Activated CD4-positive, alpha-beta T cell treated with anti-CD3 and anti-CD28 coated beads, Interleukin-2, amount 50 U/mL, for 24 hours (primary cell): ENCODE measurements around the gene NPRL2.
A peak's percentile ranks its signal among the peaks of the same experiment; 100 is the strongest.

ENCODE experiments used
- DNase-seq, 2 donors: peaks; one replicate each; pipeline ENCODE4 v3.0.0-alpha.2; 2020; ENCODE audit warnings: low read depth in 1 of 2, low spot score in 1 of 2

NPRL2 gene

GRCh38 chr3:50351323-50351697, 735 bp upstream of the NPRL2 start:
- no peak for DNase-seq

- no peak for DNase-seq
Measured at GRCh38 chr3:50350213-50350526, 405 bp downstream of the NPRL2 start.

DNA sequence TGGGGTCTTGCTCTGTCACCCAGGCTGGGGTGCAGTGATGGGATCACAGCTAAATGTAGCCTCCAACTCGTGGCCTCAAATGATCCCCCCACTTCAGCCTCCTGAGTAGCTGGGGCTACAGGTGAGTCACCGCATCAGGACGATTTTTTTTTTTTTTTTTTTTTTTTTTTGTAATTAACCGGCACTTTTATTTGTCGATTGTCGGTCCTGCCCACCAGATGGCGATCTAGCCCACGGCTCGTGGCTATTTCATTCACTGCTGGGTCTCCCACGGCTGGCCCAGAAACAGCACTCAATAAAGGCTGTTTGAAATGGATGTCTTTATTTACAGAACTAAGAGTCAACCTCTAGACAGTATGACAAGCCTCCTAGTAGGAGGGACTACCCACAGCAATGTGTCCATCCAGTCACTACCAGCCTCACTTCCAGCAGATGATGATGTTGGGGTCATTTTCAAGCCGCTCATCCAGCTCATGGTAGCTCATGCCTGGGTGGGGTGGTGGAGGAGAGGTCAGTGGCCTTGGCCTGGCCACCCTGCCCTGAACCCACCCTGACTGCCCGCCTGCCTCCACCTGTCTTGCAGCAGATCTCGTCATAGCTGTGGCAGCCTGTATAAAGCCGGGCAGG, 3.3 kb downstream of the NPRL2 start:
- DNase-seq: peak; percentile 47 to 65

DNA sequence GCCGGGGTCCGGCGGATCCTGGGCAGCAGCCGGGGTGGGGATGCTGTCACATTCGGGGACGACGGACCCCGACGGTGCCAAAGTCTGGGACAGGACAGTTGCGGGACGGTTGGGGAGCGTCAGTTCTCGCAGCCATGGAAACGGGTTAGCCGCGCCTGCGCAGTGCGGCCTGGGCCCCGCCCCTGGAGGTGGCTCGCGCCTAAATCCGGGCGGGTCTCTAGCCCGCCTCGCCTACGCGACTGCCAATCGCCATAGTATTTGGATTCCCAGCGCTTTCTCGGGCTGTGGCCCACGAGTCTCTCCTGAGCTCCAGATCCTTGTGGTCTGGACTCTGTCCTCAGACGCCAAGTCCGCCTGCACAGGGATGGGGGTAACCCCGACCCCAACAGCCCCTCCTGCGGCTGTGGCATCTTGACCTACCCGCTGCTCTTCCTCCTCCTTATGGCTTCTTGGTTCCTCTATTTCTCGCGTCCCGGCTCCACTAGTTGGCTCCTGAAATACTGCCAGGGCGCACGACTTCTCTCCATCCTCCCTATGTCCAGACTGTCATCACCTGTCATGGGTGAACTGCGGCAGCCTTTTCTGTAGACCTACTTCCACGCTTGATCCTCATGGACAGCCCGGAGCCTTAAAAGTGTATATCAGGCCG, 4.9 kb downstream of the NPRL2 start, which contains the start of gene ZMYND10:
Gene ZMYND10, minus strand, starts transcription at position 147 of the 649 bp plus-strand sequence. CDS start 153 bp downstream, outside the sequence.
- peak; percentile 52 to 57 for DNase-seq

- DNase-seq: no peak
Measured at GRCh38 chr3:50345008-50345407, 5.6 kb downstream of the NPRL2 start.

GRCh38 chr3:50342813-50343633, 7.6 kb downstream of the NPRL2 start:
- no peak for DNase-seq

DNA sequence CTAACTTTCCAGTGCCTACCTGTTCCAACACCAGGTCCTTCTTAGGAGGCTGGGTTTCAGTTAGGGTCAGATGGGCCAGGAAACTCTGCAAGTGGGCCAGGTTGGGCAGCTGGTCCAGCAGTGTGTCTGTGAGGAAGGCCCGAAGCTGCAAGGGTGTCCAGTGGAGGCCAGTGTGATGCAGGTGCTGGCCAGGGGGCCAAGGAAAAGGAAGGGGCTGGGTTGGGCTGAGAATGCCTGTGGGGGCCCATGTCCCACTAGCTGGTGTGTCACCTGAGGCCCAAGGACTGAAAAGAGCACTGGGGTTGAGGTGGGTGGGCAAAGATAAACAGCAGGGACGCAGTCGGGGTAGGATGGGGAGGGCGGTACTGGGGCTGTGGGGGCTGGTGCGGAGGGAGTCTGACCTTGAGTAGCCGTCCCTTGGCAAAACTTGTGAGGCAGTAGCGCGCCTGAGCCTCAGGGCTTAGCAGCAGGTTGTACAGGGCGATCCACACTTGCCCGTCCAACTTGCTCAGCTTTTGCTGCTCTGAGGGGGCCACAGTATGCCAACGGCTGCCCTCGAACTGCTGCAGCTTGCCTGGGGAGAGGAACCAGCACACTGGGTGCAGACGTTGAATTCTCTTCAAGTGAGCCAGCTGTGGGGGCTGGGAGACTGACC, 8.5 kb downstream of the NPRL2 start:
- no peak for DNase-seq

DNA sequence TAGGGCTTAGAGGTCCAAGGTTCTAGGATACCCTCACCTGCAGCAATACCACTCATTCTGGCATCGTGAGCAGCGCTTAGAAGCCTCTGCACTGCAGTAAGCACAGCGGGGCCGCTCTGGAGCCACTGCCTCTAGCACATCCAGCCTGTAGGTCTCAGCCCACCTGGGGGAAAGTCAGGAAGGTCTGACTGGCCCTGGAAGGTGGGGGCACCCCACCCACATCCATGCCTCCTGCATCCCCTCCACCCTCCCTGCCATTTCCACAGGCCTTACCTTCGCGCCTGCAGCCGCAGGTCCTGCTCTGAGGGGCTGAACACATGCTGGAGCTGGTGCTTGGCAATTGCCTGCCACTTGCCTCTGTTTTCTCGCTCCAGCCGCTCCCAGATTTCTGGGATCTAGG, 9.0 kb downstream of the NPRL2 start:
- DNase-seq: no peak

GRCh38 chr3:50340448-50341329, 9.9 kb downstream of the NPRL2 start, which contains the start of gene RASSF1:
Gene RASSF1 (minus strand): TSS chr3:50340836. CDS start chr3:50340805, 31 bp downstream.
- peak in 1 of 2 donors; percentile 36 for DNase-seq

DNA sequence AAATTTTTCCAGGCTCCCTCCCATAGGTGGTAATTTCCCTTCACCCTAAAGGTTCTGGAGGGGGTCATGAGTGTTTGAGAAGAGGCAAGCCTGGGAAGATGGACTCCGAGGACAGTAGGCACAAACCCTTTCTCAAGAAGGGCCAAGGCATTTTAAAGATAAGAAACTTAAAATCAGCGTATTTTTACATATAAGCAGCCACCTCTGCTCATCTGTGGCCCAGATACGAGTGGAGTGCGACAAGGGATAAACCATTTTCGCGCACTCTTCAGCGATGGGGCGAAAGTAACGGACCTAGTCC, 10.5 kb downstream of the NPRL2 start:
- no peak for DNase-seq

- DNase-seq: no peak
Measured at GRCh38 chr3:50339485-50340146, 11.0 kb downstream of the NPRL2 start.

- DNase-seq: no peak
Measured at GRCh38 chr3:50338965-50339364, 11.6 kb downstream of the NPRL2 start.

DNA sequence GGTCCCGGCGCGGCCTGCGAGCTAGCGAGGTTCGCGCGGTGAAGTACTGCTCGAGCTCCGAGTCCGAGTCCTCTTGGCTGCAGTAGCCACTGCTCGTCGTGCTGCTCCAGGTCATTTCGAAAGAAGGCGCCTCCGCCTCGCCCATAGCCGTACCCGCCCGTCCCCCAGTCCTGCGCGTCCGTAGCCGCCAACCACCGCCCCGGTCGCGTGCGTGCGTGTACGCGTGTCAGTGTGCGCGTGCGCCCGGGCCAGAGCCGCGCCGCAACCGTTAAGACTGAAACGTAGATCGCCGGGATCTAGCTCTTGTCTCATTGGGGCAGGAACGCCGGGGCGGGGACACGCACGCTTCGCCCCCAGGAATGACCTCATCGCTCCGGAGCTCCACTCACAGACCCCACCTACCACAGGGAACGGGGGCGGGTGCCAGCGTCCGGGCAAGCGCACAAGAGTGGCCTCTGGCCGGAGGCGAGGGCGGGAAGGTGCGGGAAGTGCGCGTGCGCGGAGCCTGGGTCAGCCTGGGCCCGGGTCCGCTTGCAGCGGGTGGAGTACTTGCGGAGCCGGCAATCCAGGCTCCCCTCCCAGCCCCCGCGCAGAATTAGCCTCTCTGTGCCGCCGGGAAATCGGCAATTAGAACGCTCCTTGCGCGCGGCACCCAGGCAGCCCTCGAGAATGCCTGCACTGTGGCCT, 13.3 kb downstream of the NPRL2 start:
- DNase-seq: peak; percentile 88 to 94

DNA sequence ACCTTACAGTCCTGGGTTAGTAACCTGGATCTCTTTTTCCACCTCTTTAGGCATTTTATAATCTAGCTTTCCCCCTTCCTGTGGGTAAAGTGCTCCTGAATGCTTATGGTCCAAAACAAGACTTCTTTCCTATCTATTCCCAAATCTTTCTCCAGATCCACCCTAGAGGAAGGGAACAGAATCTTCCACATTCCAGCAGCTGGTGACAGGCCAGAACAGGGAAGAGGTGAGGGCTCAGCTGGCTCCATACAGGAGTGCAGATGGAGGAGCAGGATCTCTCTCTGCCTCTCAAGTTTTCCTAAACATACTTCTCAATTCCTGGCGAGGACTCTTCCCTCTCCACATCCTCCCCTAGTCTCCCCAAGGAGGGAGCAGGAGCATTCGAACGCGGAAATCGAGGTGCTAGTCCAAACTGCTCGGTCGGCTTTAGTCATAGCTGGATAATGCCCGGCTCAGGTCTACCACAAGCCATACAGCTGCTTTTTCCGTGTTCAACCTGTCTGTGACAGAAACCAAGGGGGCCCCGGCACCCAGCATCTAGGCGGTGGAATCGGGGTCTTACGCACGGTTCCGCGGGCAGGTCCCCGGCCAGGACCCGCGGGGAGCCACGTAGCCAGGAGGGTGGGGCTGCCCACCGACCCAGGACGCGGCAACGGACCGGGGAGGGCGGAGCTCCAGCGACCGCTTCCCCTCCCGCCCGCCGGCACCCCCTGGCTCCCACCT, 14.0 kb downstream of the NPRL2 start:
- DNase-seq: peak in 1 of 2 donors; percentile 40

DNA sequence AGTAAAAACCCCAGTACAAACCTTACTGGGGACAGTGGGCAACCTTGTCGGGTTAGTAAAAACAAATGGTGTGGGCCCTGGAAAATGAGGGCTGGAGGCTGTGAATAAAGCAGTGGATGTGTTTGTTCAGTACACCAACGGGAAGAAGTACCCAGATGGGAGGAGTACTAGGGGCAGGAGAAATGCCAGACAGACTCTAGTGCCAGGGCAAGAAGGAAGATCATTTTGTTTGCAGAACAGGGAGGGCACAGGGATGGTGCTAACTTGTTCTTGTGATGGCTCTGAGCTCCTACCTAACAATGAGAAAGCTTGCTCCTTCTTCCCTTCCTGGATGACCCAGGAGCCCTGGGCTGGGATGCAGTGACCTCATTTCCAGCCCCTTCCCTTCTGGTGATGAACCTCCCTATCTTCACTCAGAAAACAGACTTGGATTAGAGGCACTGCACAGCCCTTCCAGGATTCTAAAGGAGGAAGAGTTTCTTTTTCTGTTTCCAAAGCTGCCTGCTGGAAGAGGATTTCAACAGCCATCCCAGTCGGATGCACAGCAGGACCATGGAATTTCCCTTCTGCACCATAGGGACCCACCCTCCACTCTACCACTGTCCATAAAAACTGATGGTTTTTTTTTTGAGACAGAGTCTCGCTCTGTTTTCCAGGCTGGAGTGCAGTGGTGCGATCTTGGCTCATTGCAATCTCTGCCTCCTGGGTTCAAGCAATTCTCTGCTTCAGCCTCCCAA, 16.1 kb downstream of the NPRL2 start:
- no peak for DNase-seq

DNA sequence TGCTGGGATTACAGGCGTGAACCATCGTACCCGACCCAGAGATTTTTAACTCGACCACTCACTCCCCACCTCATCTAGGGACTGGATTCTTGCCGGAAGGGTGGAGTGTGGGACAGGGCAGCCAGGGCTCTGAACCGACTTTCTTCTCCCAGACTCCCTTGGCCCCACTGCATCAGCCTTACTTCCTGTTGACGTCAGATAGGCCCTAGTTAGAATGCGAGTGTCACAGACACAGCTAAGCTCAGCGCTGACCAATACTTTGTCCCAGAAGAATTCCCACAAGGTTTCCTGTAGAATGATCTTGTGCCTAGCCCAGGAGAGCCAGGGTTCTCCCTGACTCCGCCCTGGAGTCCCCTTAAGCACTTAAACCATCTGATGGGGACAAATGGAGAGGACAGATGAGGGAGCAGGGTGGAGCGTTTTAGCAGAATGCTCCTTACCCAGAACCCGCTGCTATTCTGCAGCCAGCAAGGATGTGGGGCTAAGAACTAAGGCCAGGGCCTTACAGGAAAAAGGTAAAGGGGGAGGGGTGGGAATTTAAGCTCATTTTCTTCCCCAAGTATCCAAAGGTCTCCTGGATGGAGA, 16.7 kb downstream of the NPRL2 start:
- no peak for DNase-seq

DNA sequence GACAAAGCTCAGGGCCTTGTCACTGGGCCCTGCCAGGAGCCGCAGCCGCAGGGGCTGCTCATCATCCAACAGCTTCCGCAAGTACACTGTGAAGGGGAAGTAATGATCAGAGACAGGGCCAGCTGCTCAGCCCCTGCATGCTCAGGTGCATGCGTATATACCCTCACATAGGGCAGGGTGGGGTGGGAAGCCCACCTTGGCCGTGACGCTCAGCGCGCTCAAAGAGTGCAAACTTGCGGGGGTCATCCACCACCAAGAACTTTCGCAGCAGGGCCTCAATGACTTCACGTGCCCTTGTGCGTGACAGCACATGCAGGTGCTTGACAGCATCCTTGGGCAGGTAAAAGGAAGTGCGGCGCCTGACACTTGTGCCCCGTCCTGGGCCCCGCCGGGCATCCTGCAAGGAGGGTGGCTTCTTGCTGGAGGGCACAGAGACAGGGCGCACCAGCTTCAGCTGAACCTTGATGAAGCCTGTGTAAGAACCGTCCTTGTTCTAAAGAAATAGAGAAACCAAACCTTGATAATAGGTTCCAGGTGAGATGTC, 19.1 kb downstream of the NPRL2 start:
- no peak for DNase-seq

- no peak for DNase-seq
Measured at GRCh38 chr3:50330330-50330729, 20.2 kb downstream of the NPRL2 start.
